Neutrophil (primary cell): ENCODE measurements around the gene RGMA.

Experiments
- H3K27ac ChIP-seq: fragments of 200-600 bp; sonication (generic); 2 replicates; pipeline ENCODE4 v1.5.1; 2016; ENCODE audit warnings: mild to moderate bottlenecking, moderate library complexity
- H3K27me3 ChIP-seq: fragments of 200-600 bp; sonication (generic); 2 replicates; pipeline ENCODE4 v1.6.0; 2016; ENCODE audit warnings: mild to moderate bottlenecking
- H3K36me3 ChIP-seq: fragments of 200-600 bp; sonication (generic); 2 replicates; pipeline ENCODE4 v1.5.1; 2017
- H3K4me1 ChIP-seq, 2 experiments: fragments of 200-600 bp in 1 of 2; sonication (generic) in 1 of 2; 1 replicate in 1 of 2; 2 replicates in 1 of 2; pipeline versions ENCODE4 v1.5.1 to v1.6.1; 2013 to 2016; ENCODE audit warnings: low read depth in 1 of 2, low read length in 1 of 2, mild to moderate bottlenecking in 1 of 2, moderate library complexity in 1 of 2; ENCODE audit not compliant: control insufficient read depth in 1 of 2, insufficient read depth in 1 of 2
- H3K4me3 ChIP-seq, 2 experiments: fragments of 200-600 bp in 1 of 2; sonication (generic) in 1 of 2; 1 replicate in 1 of 2; 2 replicates in 1 of 2; pipeline ENCODE4 v1.5.1; 2013 to 2016; ENCODE audit warnings: low read depth in 1 of 2, low read length in 1 of 2, mild to moderate bottlenecking in 1 of 2, moderate library complexity in 1 of 2
- H3K9me3 ChIP-seq: fragments of 200-600 bp; sonication (generic); 2 replicates; pipeline ENCODE4 v1.5.1; 2016
- TF ChIP-seq, protein P1 (sequence below): fragments of 200-600 bp; sonication (generic); IDR thresholded peaks from 2 replicates; pipeline ENCODE4 v1.5.1; 2016; ENCODE audit warnings: antibody characterized with exemption

Gene RGMA

DNA sequence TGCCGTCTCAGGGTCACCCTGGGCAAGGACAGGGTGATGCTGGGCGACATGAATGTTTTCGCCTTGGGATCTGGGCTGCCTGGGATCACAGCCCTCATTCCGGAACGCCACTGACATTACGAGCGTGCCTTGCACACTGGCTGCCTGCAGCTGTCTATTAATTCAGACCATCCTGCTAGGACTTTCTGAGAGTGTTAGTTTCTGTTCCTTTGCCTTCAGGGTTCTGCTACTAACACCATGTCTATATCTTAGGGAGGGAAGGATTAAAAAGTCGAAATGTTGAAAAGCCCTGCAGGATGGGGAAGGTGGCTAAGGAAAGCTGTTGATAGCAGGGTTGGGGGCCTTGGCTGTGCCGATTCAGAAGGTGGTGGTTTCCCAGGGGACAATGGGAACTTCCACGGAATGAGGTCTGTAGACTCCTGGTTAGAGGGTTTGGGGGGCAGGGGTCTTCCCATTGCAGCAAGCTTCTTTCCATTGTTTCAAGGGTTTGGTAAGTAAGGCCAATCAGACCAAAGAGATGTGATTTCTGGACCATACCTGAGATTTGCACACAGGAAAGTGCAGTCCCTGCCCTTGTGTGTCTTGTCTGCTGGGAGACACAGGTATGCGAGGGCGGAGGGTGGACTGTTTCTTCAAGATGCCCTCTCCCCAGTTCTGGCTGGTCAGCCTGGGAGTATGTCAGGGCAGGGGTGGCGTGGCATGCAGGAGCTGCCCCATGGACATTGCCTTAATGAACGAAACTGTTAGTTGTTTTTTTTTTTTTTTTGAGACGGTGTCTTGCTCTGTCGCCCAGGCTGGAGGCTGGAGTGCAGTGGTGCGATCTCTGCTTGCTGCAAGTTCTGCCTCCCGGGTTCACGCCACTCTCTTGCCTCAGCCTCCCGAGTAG lies 50.9 kb downstream of the RGMA start:
- Histone ChIP-seq H3K36me3 (no peaks in the 10 kb centered on the region), H3K27ac (peak overlapping the region; percentile 67)
- TF ChIP-seq, protein P1, sequence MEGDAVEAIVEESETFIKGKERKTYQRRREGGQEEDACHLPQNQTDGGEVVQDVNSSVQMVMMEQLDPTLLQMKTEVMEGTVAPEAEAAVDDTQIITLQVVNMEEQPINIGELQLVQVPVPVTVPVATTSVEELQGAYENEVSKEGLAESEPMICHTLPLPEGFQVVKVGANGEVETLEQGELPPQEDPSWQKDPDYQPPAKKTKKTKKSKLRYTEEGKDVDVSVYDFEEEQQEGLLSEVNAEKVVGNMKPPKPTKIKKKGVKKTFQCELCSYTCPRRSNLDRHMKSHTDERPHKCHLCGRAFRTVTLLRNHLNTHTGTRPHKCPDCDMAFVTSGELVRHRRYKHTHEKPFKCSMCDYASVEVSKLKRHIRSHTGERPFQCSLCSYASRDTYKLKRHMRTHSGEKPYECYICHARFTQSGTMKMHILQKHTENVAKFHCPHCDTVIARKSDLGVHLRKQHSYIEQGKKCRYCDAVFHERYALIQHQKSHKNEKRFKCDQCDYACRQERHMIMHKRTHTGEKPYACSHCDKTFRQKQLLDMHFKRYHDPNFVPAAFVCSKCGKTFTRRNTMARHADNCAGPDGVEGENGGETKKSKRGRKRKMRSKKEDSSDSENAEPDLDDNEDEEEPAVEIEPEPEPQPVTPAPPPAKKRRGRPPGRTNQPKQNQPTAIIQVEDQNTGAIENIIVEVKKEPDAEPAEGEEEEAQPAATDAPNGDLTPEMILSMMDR, result no peak

GRCh38 chr15:93036951-93037819 lies 51.8 kb downstream of the RGMA start:
- Histone ChIP-seq H3K4me1 (peaks cover 19 to 59% of the 10 kb centered on the region in 2 experiments), H3K36me3 (no peaks in the 10 kb centered on the region), H3K9me3 (no peaks in the 10 kb centered on the region), H3K4me3 (peak overlapping the region; percentile 8 to 41), H3K27ac (peak overlapping the region; percentile 67), H3K27me3 (no peaks in the 10 kb centered on the region)
- TF ChIP-seq, protein P1, result no peak

More for the DNA sequence above, 50.9 kb downstream of the RGMA start:
- Histone ChIP-seq H3K27me3 (no peaks in the 10 kb centered on the region), H3K4me3 (peak overlapping the region in 1 of 2 experiments; percentile 41), H3K9me3 (no peaks in the 10 kb centered on the region), H3K4me1 (peaks cover 19 to 61% of the 10 kb centered on the region in 2 experiments)

DNA sequence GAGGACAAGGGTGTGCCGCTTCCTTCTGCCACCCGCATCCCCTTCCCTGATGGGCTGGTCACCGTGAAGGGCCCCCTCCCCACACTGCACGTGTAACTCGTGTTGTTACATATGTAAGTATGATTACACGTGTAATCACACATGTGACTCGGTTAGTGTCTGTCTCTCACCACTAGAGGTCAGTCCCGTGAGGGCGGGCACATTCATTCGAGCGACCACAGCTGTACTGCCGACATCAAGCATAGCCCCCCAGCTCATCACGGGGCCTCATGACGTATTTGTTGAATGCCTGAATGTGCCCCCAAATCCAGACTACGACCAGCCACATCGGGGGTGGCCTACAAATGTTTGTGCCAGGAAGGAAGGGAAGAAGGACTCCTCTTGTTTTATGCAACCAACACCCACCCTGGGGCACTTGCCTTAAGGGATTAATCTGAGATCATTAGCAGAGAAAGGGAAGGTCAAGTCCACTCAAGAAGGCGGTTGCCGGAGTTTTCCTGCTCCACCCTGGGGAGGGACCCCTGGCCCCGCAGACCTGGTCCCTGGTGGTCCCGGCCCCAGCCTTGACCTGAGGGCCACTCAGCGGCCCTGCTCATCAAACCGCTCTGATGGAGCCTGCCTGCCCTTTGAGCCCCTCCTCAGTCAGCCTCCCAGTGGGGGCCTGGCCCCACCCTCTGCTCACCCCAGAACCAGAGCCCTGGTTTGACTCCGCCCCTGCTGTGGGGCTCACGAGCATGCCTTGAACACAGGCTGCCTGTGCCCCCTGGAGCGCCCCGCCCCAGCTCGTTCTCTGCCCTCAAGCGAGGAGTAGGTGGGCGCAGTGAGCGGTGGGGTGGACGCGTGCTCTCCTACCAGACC lies 52.8 kb downstream of the RGMA start:
- H3K4me3 ChIP-seq, result peak overlapping the region in 1 of 2 experiments; percentile 41
- no peaks in the 10 kb centered on the region for H3K9me3 ChIP-seq
- no peaks in the 10 kb centered on the region for H3K36me3 ChIP-seq
- TF ChIP-seq, protein P1, result peak; percentile 48
- no peaks in the 10 kb centered on the region for H3K27me3 ChIP-seq
- H3K4me1 ChIP-seq, result peaks cover 19 to 49% of the 10 kb centered on the region in 2 experiments
- H3K27ac ChIP-seq, result peak overlapping the region; percentile 67

- Histone ChIP-seq H3K36me3 (no peaks in the 10 kb centered on the region), H3K9me3 (no peaks in the 10 kb centered on the region), H3K4me1 (peaks cover 22 to 48% of the 10 kb centered on the region in 2 experiments), H3K4me3 (no peak overlapping the region), H3K27ac (no peak overlapping the region), H3K27me3 (no peaks in the 10 kb centered on the region)
- TF ChIP-seq, protein P1, result no peak
These were observed 53.7 kb downstream of the RGMA start for GRCh38 chr15:93035092-93035915.
